HEK293 (cell line): ENCODE results near the gene TNS3.

Source experiments
- CTCF ChIA-PET: fragments of 350-600 bp; formaldehyde crosslinking; extraction: SDS; loops from one replicate; lab custom pipeline; 2021; ENCODE audit warnings: antibody characterized with exemption; lab: Yijun Ruan, JAX
- POLR2A ChIA-PET: fragments of 300-600 bp; formaldehyde crosslinking; extraction: SDS; loops from one replicate; lab custom pipeline; 2020; ENCODE audit warnings: antibody characterized with exemption, inconsistent platforms; lab: Yijun Ruan, JAX
- H3K27ac ChIP-seq: fragments of 200-500 bp; sonication (Bioruptor generic); 2 replicates; pipeline ENCODE4 v1.5.1; 2014; ENCODE audit warnings: low read depth, low read length, control low read depth, inconsistent platforms; ENCODE audit errors: extremely low read depth
- H3K36me3 ChIP-seq, 2 experiments: fragments of 200-500 bp in 1 of 2; sonication (Bioruptor generic) in 1 of 2; 1 replicate in 1 of 2; 2 replicates in 1 of 2; pipeline ENCODE4 v1.5.1; 2014 to 2017; ENCODE audit warnings: inconsistent platforms in 2 of 2, low read length in 2 of 2; ENCODE audit not compliant: control insufficient read depth in 2 of 2, insufficient read depth in 1 of 2
- H3K4me1 ChIP-seq: fragments of 200-500 bp; sonication (Bioruptor generic); 2 replicates; pipeline ENCODE4 v1.5.1; 2014; ENCODE audit warnings: mild to moderate bottlenecking, low read length, inconsistent platforms; ENCODE audit not compliant: control insufficient read depth, insufficient read depth
- H3K4me3 ChIP-seq: 2 replicates; pipeline ENCODE4 v1.5.1; 2011; ENCODE audit warnings: low read depth, mild to moderate bottlenecking, control low read depth, low read length, moderate library complexity
- H3K9me3 ChIP-seq: fragments of 200-500 bp; sonication (Bioruptor generic); 2 replicates; pipeline ENCODE4 v1.5.1; 2014; ENCODE audit warnings: low read depth, low read length, inconsistent platforms; ENCODE audit not compliant: control insufficient read depth, insufficient read depth
- CTCF ChIP-seq: fragments of 450-650 bp; formaldehyde crosslinking; IDR thresholded peaks from 2 replicates; pipeline ENCODE4 v1.5.1; 2016; ENCODE audit warnings: missing biosample characterization, missing genetic modification characterization
- GFI1B ChIP-seq: fragments of 450-650 bp; formaldehyde crosslinking; IDR thresholded peaks from 2 replicates; pipeline ENCODE4 v1.5.1; 2016; ENCODE audit warnings: missing biosample characterization, missing genetic modification characterization
- GLIS2 ChIP-seq: fragments of 450-650 bp; formaldehyde crosslinking; IDR thresholded peaks from 2 replicates; pipeline ENCODE4 v1.5.1; 2016; ENCODE audit warnings: missing biosample characterization, missing genetic modification characterization
- SP2 ChIP-seq: fragments of 450-650 bp; formaldehyde crosslinking; IDR thresholded peaks from 2 replicates; pipeline ENCODE4 v1.5.1; 2016; ENCODE audit warnings: missing biosample characterization, missing genetic modification characterization
- WT1 ChIP-seq: fragments of 450-650 bp; formaldehyde crosslinking; IDR thresholded peaks from 2 replicates; pipeline ENCODE4 v1.5.1; 2016; ENCODE audit warnings: missing biosample characterization, missing genetic modification characterization
- ZBTB11 ChIP-seq: fragments of 450-650 bp; formaldehyde crosslinking; conservative IDR thresholded peaks from 2 replicates; pipeline ENCODE4 v1.5.1; 2016; ENCODE audit warnings: low read depth, missing biosample characterization, missing genetic modification characterization
- ZBTB17 ChIP-seq: fragments of 450-650 bp; formaldehyde crosslinking; IDR thresholded peaks from 2 replicates; pipeline ENCODE4 v1.5.1; 2016; ENCODE audit warnings: missing biosample characterization, missing genetic modification characterization
- ZBTB26 ChIP-seq: fragments of 450-650 bp; formaldehyde crosslinking; optimal IDR thresholded peaks from 2 replicates; pipeline ENCODE3; 2016; ENCODE audit warnings: missing biosample characterization, mild to moderate bottlenecking, missing genetic modification characterization
- ZEB2 ChIP-seq: fragments of 450-650 bp; formaldehyde crosslinking; IDR thresholded peaks from 2 replicates; pipeline ENCODE4 v1.5.1; 2016; ENCODE audit warnings: missing biosample characterization, missing genetic modification characterization
- ZFHX2 ChIP-seq: fragments of 450-650 bp; formaldehyde crosslinking; conservative IDR thresholded peaks from 2 replicates; pipeline ENCODE4 v1.5.1; 2016; ENCODE audit warnings: missing biosample characterization, missing genetic modification characterization
- ZFP3 ChIP-seq: fragments of 450-650 bp; formaldehyde crosslinking; IDR thresholded peaks from 2 replicates; pipeline ENCODE4 v1.5.1; 2016; ENCODE audit warnings: low read depth, missing biosample characterization, missing genetic modification characterization
- ZIC2 ChIP-seq: fragments of 450-650 bp; formaldehyde crosslinking; IDR thresholded peaks from 2 replicates; pipeline ENCODE4 v1.5.1; 2016; ENCODE audit warnings: missing biosample characterization, missing genetic modification characterization
- ZNF362 ChIP-seq: fragments of 450-650 bp; formaldehyde crosslinking; IDR thresholded peaks from 2 replicates; pipeline ENCODE4 v1.5.1; 2016; ENCODE audit warnings: missing biosample characterization, missing genetic modification characterization
- ZNF37A ChIP-seq: fragments of 450-650 bp; IDR thresholded peaks from 2 replicates; pipeline ENCODE4 v1.5.1; 2018; ENCODE audit warnings: missing biosample characterization, missing genetic modification characterization
- ZNF549 ChIP-seq: fragments of 450-650 bp; IDR thresholded peaks from 2 replicates; pipeline ENCODE4 v1.5.1; 2018; ENCODE audit warnings: missing biosample characterization, missing genetic modification characterization, mild to moderate bottlenecking, inconsistent platforms, moderate library complexity
- ZNF692 ChIP-seq: fragments of 450-650 bp; formaldehyde crosslinking; IDR thresholded peaks from 2 replicates; pipeline ENCODE4 v1.5.1; 2016; ENCODE audit warnings: missing biosample characterization, missing genetic modification characterization
- ZNF707 ChIP-seq: fragments of 450-650 bp; formaldehyde crosslinking; IDR thresholded peaks from 2 replicates; pipeline ENCODE4 v1.5.1; 2016; ENCODE audit warnings: missing biosample characterization, missing genetic modification characterization
- ZNF791 ChIP-seq: fragments of 450-650 bp; formaldehyde crosslinking; IDR thresholded peaks from 2 replicates; pipeline ENCODE4 v1.5.1; 2016; ENCODE audit warnings: missing biosample characterization, missing genetic modification characterization
- ZSCAN5A ChIP-seq: fragments of 450-650 bp; formaldehyde crosslinking; IDR thresholded peaks from 2 replicates; pipeline ENCODE4 v1.5.1; 2016; ENCODE audit warnings: missing biosample characterization, missing genetic modification characterization

TNS3 gene

GRCh38 chr7:47254081-47254977 is 327.6 kb downstream of the TNS3 start (continued):
- peak; percentile 39; the same call in 1 of the 2 replicates for TF ChIP-seq CTCF (tag by site-specific recombination)
- TF ChIP-seq WT1, result no peak
- no peak for TF ChIP-seq ZNF549 (tag by site-specific recombination)
- TF ChIP-seq GFI1B (tag by site-specific recombination), result no peak
- TF ChIP-seq ZEB2, result no peak
- TF ChIP-seq ZIC2 (tag by site-specific recombination), result peak; percentile 35; the same call in 1 of the 2 replicates
- no peak for TF ChIP-seq ZNF37A (tag by site-specific recombination)
- TF ChIP-seq ZNF692 (tag by site-specific recombination), result peak; percentile 77
- no peak for TF ChIP-seq ZSCAN5A
- peak; percentile 52 for TF ChIP-seq ZBTB26 (tag by site-specific recombination)
- no peak for TF ChIP-seq ZNF362
- peak; percentile 49; the same call in 1 of the 2 replicates for TF ChIP-seq ZBTB11 (tag by site-specific recombination)
- peak; percentile 33 for TF ChIP-seq ZFHX2

GRCh38 chr7:47253650-47254080 is 328.2 kb downstream of the TNS3 start:
- H3K4me1 ChIP-seq, result no peaks in the 10 kb centered on the region

More at GRCh38 chr7:47253650-47254080, 328.2 kb downstream of the TNS3 start:
- Histone ChIP-seq H3K4me3 (peak overlapping the region; percentile 67), H3K27ac (peak overlapping the region; percentile 42; the same call in 1 of the 2 replicates), H3K9me3 (no peaks in the 10 kb centered on the region), H3K36me3 (no peaks in the 10 kb centered on the region)
- ChIA-PET POLR2A (no interaction called here), CTCF (interaction anchor here (0.6 to 1.5 kb wide), 13 partner anchors 13 to 1353 kb away, joined by 3 to 7 read pairs (median 4); no protein-coding TSS in a partner anchor)
- TF ChIP-seq ZNF791 (tag by site-specific recombination) (no peak), ZNF707 (tag by site-specific recombination) (no peak), ZFP3 (tag by site-specific recombination) (no peak), SP2 (tag by site-specific recombination) (no peak), ZBTB17 (tag by site-specific recombination) (peak; percentile 84), GLIS2 (no peak)
